Memory B cell (primary cell): ENCODE results near the gene COBL.

Experiments used
- ATAC-seq: fragments of 150-1000 bp; cut with Tn5 transposase; 2 replicates; pipeline ENCODE4 v1.10.0; 2021; ENCODE audit warnings: low read depth, mild to moderate bottlenecking, moderate library complexity
- DNase-seq, 2 donors: peaks; one replicate each; pipeline ENCODE4 v3.0.0; 2022; ENCODE audit warnings: low spot score in 2 of 2
- H3K27ac Mint-ChIP-seq: one replicate; pipeline ENCODE4 v1.8.0; 2022; ENCODE audit warnings: mild to moderate bottlenecking, moderate library complexity, mixed read lengths
- H3K27me3 Mint-ChIP-seq: one replicate; pipeline ENCODE4 v1.8.0; 2022; ENCODE audit warnings: mixed read lengths
- H3K36me3 Mint-ChIP-seq: one replicate; pipeline ENCODE4 v1.8.0; 2022; ENCODE audit warnings: mild to moderate bottlenecking, mixed read lengths
- H3K4me1 Mint-ChIP-seq: one replicate; pipeline ENCODE4 v1.8.0; 2022; ENCODE audit warnings: mixed read lengths
- H3K4me3 Mint-ChIP-seq: one replicate; pipeline ENCODE4 v1.8.0; 2022; ENCODE audit warnings: mild to moderate bottlenecking, moderate library complexity, mixed read lengths
- H3K9me3 Mint-ChIP-seq: one replicate; pipeline ENCODE4 v1.8.0; 2022; ENCODE audit warnings: mixed read lengths

COBL gene

GRCh38 chr7:50973814-50974213 lies 342.8 kb downstream of the COBL start:
- Mint-ChIP-seq H3K9me3 (peaks cover 3% of the 10 kb centered on the region), H3K4me1 (no peaks in the 10 kb centered on the region), H3K27ac (no peak overlapping the region), H3K4me3 (no peak overlapping the region), H3K27me3 (peaks cover 3% of the 10 kb centered on the region), H3K36me3 (no peaks in the 10 kb centered on the region)
- ATAC-seq: no peak
- DNase-seq: no peak

- Mint-ChIP-seq H3K4me1 (no peaks in the 10 kb centered on the region), H3K27me3 (peaks cover 3% of the 10 kb centered on the region), H3K36me3 (no peaks in the 10 kb centered on the region), H3K4me3 (no peak overlapping the region), H3K27ac (no peak overlapping the region), H3K9me3 (peaks cover 7% of the 10 kb centered on the region)
- DNase-seq: no peak
- no peak for ATAC-seq
Observed at GRCh38 chr7:50970092-50970491, 346.5 kb downstream of the COBL start.
